ENCODE data around the gene ITSN2. TPM values are rescaled to one million over a fixed set of nuclear protein-coding genes. Genes with fewer than 3 reads are reported as not detected.

ITSN2 gene
- total RNA-seq, 3 donors from 2014 or later: 43.4 to 69.8 (median 46.5) TPM

- no peak for DNase-seq (ENCODE audit: low spot score in 2 of 2)
- Histone ChIP-seq H3K9me3 (no peaks in the 10 kb centered on the region), H3K27me3 (no peaks in the 10 kb centered on the region), H3K36me3 (no peaks in the 10 kb centered on the region), H3K27ac (no peak overlapping the region), H3K4me1 (no peaks in the 10 kb centered on the region), H3K4me3 (no peak overlapping the region)
- no peak for TF ChIP-seq CTCF (IDR thresholded peaks at IDR 0.05)
- no peak for TF ChIP-seq POLR2A (IDR thresholded peaks at IDR 0.05)
- TF ChIP-seq POLR2AphosphoS5 (IDR thresholded peaks at IDR 0.05): no peak
- intact Hi-C loops (cut with DNase I; ENCODE audit: low total_unique reads): no loop called here
Observed at GRCh38 chr2:24261441-24261840, 98.9 kb downstream of the ITSN2 start.

GRCh38 chr2:24259316-24259715 is 101.0 kb downstream of the ITSN2 start:
- intact Hi-C loops (cut with DNase I; ENCODE audit: low total_unique reads): no loop called here
- no peaks in the 10 kb centered on the region for H3K9me3 ChIP-seq
- no peak for DNase-seq (ENCODE audit: low spot score in 2 of 2)
- no peak for TF ChIP-seq POLR2A (IDR thresholded peaks at IDR 0.05)
- TF ChIP-seq CTCF (IDR thresholded peaks at IDR 0.05): no peak
- TF ChIP-seq POLR2AphosphoS5 (IDR thresholded peaks at IDR 0.05): no peak
- no peak overlapping the region for H3K27ac ChIP-seq
- H3K4me1 ChIP-seq: no peaks in the 10 kb centered on the region
- H3K36me3 ChIP-seq: no peaks in the 10 kb centered on the region
- no peak overlapping the region for H3K4me3 ChIP-seq
- no peaks in the 10 kb centered on the region for H3K27me3 ChIP-seq

- Histone ChIP-seq H3K9me3 (no peaks in the 10 kb centered on the region), H3K36me3 (no peaks in the 10 kb centered on the region), H3K4me3 (no peak overlapping the region), H3K4me1 (no peaks in the 10 kb centered on the region), H3K27me3 (no peaks in the 10 kb centered on the region), H3K27ac (no peak overlapping the region)
- no peak for DNase-seq (ENCODE audit: low spot score in 2 of 2)
- TF ChIP-seq POLR2A (IDR thresholded peaks at IDR 0.05) (no peak), CTCF (IDR thresholded peaks at IDR 0.05) (no peak), POLR2AphosphoS5 (IDR thresholded peaks at IDR 0.05) (no peak)
- intact Hi-C loops (cut with DNase I; ENCODE audit: low total_unique reads): no loop called here
Observed at GRCh38 chr2:24258718-24259117, 101.6 kb downstream of the ITSN2 start.

GRCh38 chr2:24253303-24253919 is 106.9 kb downstream of the ITSN2 start:
- intact Hi-C loops (cut with DNase I; ENCODE audit: low total_unique reads): no loop called here
- Histone ChIP-seq H3K27me3 (no peaks in the 10 kb centered on the region), H3K27ac (no peak overlapping the region), H3K4me3 (no peak overlapping the region), H3K4me1 (no peaks in the 10 kb centered on the region), H3K36me3 (no peaks in the 10 kb centered on the region), H3K9me3 (no peaks in the 10 kb centered on the region)
- no peak for TF ChIP-seq CTCF (IDR thresholded peaks at IDR 0.05)
- no peak for TF ChIP-seq POLR2AphosphoS5 (IDR thresholded peaks at IDR 0.05)
- TF ChIP-seq POLR2A (IDR thresholded peaks at IDR 0.05): no peak
- DNase-seq (ENCODE audit: low spot score in 2 of 2): no peak

- no peak for DNase-seq (ENCODE audit: low spot score in 2 of 2)
- H3K4me3 ChIP-seq: no peak overlapping the region
- TF ChIP-seq CTCF (IDR thresholded peaks at IDR 0.05) (no peak), POLR2A (IDR thresholded peaks at IDR 0.05) (no peak), POLR2AphosphoS5 (IDR thresholded peaks at IDR 0.05) (no peak)
- H3K27me3 ChIP-seq: no peaks in the 10 kb centered on the region
- H3K9me3 ChIP-seq: no peaks in the 10 kb centered on the region
- intact Hi-C loops (cut with DNase I; ENCODE audit: low total_unique reads): no loop called here
- no peaks in the 10 kb centered on the region for H3K4me1 ChIP-seq
- no peak overlapping the region for H3K27ac ChIP-seq
- H3K36me3 ChIP-seq: peaks cover 6% of the 10 kb centered on the region
Observed at GRCh38 chr2:24247592-24247991, 112.7 kb downstream of the ITSN2 start.

All from breast epithelium (tissue), 4 donors.